HG03159 (cell line): ENCODE data around the gene FGF5.

Source experiments
- ATAC-seq: cut with Tn5 transposase; IDR thresholded peaks from one replicate; pipeline ENCODE4 v1.9.1; 2021; ENCODE audit warnings: mild to moderate bottlenecking, moderate library complexity; ENCODE audit not compliant: unreplicated experiment

The FGF5 gene

GRCh38 chr4:80335226-80335553 lies 68.7 kb downstream of the FGF5 start:
- ATAC-seq, result no peak

- ATAC-seq, result peak; percentile 97
Measured at GRCh38 chr4:80335554-80336358, 69.3 kb downstream of the FGF5 start, which contains the start of gene CFAP299. Gene CFAP299, plus strand, starts transcription at chr4:80335730.

- no peak for ATAC-seq
Measured at GRCh38 chr4:80336582-80336981, 70.1 kb downstream of the FGF5 start.

DNA sequence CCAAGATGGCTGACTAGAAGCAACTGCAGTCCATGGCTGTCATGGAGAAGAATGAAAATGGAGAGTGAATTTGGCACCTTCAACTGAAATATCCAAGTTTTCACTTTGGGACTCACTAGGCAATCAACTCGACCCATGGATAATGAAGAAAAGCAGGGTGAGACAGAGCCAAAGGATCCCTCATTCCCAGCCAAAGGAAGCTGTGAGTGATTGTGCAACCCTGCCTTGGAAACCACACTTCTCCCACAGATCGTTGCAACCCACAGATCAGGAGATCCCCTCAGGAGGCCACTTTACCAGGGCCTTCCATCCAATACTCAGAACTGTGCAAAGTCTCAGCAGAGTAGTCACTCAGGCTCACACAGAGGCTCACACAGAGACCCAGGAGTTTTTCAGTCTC lies 73.6 kb downstream of the FGF5 start:
- no peak for ATAC-seq
